Stomach (tissue), 9 donors: ENCODE measurements around the gene ECI1. TPM values are rescaled to one million over a fixed set of nuclear protein-coding genes. Genes with fewer than 3 reads are reported as not detected.

Experiments used
- DNase-seq, 2 donors: peaks; one replicate each; pipeline versions ENCODE4 v3.0.0 to v3.0.0-alpha.2; 2013 to 2019
- H3K27ac ChIP-seq, 5 donors: fragments of 200-600 bp in 4 of 5; sonication (generic) in 4 of 5; one replicate each; pipeline ENCODE4 v1.5.1; 2013 to 2019; ENCODE audit warnings: mild to moderate bottlenecking in 1 of 5, moderate library complexity in 1 of 5
- H3K27me3 ChIP-seq, 3 donors: fragments of 200-600 bp; sonication (generic); one replicate each; pipeline ENCODE4 v1.5.1; 2017 to 2019; ENCODE audit warnings: mixed run types in 1 of 3
- H3K36me3 ChIP-seq, 4 donors: fragments of 200-600 bp; sonication (generic); 1 replicate in 3 of 4; 2 replicates in 1 of 4; pipeline ENCODE4 v1.5.1; 2016 to 2019
- H3K4me1 ChIP-seq, 4 donors: fragments of 200-600 bp; sonication (generic); one replicate each; pipeline ENCODE4 v1.5.1; 2016 to 2019
- H3K4me3 ChIP-seq, 4 donors: fragments of 200-600 bp; sonication (generic) in 3 of 4; one replicate each; pipeline ENCODE4 v1.5.1; 2016 to 2019; ENCODE audit warnings: mild to moderate bottlenecking in 1 of 4
- H3K9me3 ChIP-seq, 4 donors: fragments of 200-600 bp; sonication (generic); one replicate each; pipeline ENCODE4 v1.5.1; 2016 to 2019
- CTCF ChIP-seq, 7 experiments: fragments of 450-650 bp in 4 of 7; fragments of 200-600 bp in 3 of 7; sonication (generic) in 3 of 7; IDR thresholded peaks; one replicate each; pipeline ENCODE4 v1.5.1; 2016 to 2019; ENCODE audit warnings: antibody characterized with exemption in 7 of 7, control low read depth in 2 of 7, mild to moderate bottlenecking in 1 of 7
- EP300 ChIP-seq: sonication (generic); formaldehyde crosslinking; IDR thresholded peaks from one replicate; pipeline ENCODE4 v1.6.1; 2017; ENCODE audit warnings: antibody characterized with exemption
- POLR2A ChIP-seq, 4 donors: fragments of 450-650 bp; IDR thresholded peaks; one replicate each; pipeline ENCODE4 v1.6.1; 2016; ENCODE audit warnings: antibody characterized with exemption in 4 of 4, control low read depth in 2 of 4, mild to moderate bottlenecking in 1 of 4, moderate library complexity in 1 of 4
- POLR2AphosphoS5 ChIP-seq, 3 donors: sonication (generic); formaldehyde crosslinking; IDR thresholded peaks; one replicate each; pipeline ENCODE4 v1.6.1; 2016; ENCODE audit warnings: antibody characterized with exemption in 3 of 3
- WGBS, 5 donors: extraction: QIAGEN DNeasy Blood & Tissue Kit in 3 of 5; methylation state at CpG; one replicate each; pipeline versions ENCODE4 v1.1.5 to v1.1.7; 2013 to 2018; 5-methylcytosine and 5-hydroxymethylcytosine counted together
- intact Hi-C: fragments of 100-400 bp; cut with DNase I; formaldehyde crosslinking; loops from one replicate; pipeline ENCODE4 v1.15.1; 2023; ENCODE audit warnings: low total_unique reads
- polyA plus RNA-seq, 3 donors: library from polyadenylated mRNA; stranded (reverse); fragments of 200-250 nt; gene quantifications; one replicate each; pipeline ENCODE4 v1.2.3, GENCODE V29; 2013
- total RNA-seq, 5 donors: library from RNA; depleted of rRNA; stranded (reverse); fragments of >200 nt; gene quantifications; one replicate each; pipeline versions ENCODE4 v1.1.0 to v1.2.3, GENCODE V29; 2014 to 2016
- donor health status: healthy with polysubstance abuse.
- donor health status: Bipolar disorder and iron deficiency.
- donor health status: healthy.

Gene ECI1
- total and polyA plus RNA-seq, 8 donors = 20.4 to 234 (median 107) TPM

- intact Hi-C loops = no loop called here
- H3K27me3 ChIP-seq = no peaks in the 10 kb centered on the region
- 0 to 3% (median 1%) methylated on average over 32 to 98 of the region's 98 CpGs for WGBS, 5 donors
- no peak for DNase-seq
- peaks cover 26 to 40% (median 33%) of the 10 kb centered on the region in 4 donors for H3K4me1 ChIP-seq
- H3K27ac ChIP-seq = peak overlapping the region; percentile 80 to 93 (median 88)
- H3K36me3 ChIP-seq = peaks cover 7 to 27% (median 14%) of the 10 kb centered on the region in 4 donors
- no peaks in the 10 kb centered on the region for H3K9me3 ChIP-seq
- TF ChIP-seq EP300 (no peak), POLR2A (IDR thresholded peaks at IDR 0.05) (no peak), POLR2AphosphoS5 (IDR thresholded peaks at IDR 0.05) (no peak), CTCF (IDR thresholded peaks at IDR 0.05) (no peak)
- peak overlapping the region; percentile 77 to 99 (median 84) for H3K4me3 ChIP-seq
Measured at GRCh38 chr16:2213817-2214718, 37.3 kb downstream of the ECI1 start.

GRCh38 chr16:2212362-2213324 lies 38.7 kb downstream of the ECI1 start:
- H3K4me1 ChIP-seq = peaks cover 26 to 41% (median 34%) of the 10 kb centered on the region in 4 donors
- H3K4me3 ChIP-seq = peak overlapping the region in 3 of 4 donors; percentile 77 to 99 (median 88)
- WGBS, 5 donors = 34 to 57% (median 46%) methylated on average over 10 to 19 of the region's 19 CpGs
- H3K9me3 ChIP-seq = no peaks in the 10 kb centered on the region
- H3K27ac ChIP-seq = peak overlapping the region in 3 of 5 donors; percentile 13 to 93 (median 46)
- TF ChIP-seq POLR2A (IDR thresholded peaks at IDR 0.05) (no peak), CTCF (IDR thresholded peaks at IDR 0.05) (no peak), EP300 (no peak), POLR2AphosphoS5 (IDR thresholded peaks at IDR 0.05) (peak in 1 of 3 donors; percentile 3)
- H3K27me3 ChIP-seq = no peaks in the 10 kb centered on the region
- peak in 1 of 2 donors; percentile 60 for DNase-seq
- intact Hi-C loops = no loop called here
- peaks cover 21 to 41% (median 29%) of the 10 kb centered on the region in 4 donors for H3K36me3 ChIP-seq

- peak overlapping the region in 2 of 5 donors; percentile 46 to 93 for H3K27ac ChIP-seq
- intact Hi-C loops = no loop called here
- H3K4me1 ChIP-seq = peaks cover 26 to 47% (median 35%) of the 10 kb centered on the region in 4 donors
- no peak overlapping the region for H3K4me3 ChIP-seq
- WGBS, 5 donors = 65 to 80% (median 70%) methylated on average over 8 to 11 of the region's 11 CpGs
- no peaks in the 10 kb centered on the region for H3K9me3 ChIP-seq
- TF ChIP-seq POLR2AphosphoS5 (IDR thresholded peaks at IDR 0.05) (no peak), EP300 (no peak), CTCF (IDR thresholded peaks at IDR 0.05) (no peak), POLR2A (IDR thresholded peaks at IDR 0.05) (no peak)
- DNase-seq = no peak
- no peaks in the 10 kb centered on the region for H3K27me3 ChIP-seq
- H3K36me3 ChIP-seq = peaks cover 28 to 48% (median 36%) of the 10 kb centered on the region in 4 donors
Measured at GRCh38 chr16:2211923-2212347, 39.5 kb downstream of the ECI1 start.
